ENCODE results near the gene ZZZ3. TPM values are rescaled to one million over a fixed set of nuclear protein-coding genes. Genes with fewer than 3 reads are reported as not detected.
"Not testable (repeated sequence)": the region's sequence is repeated elsewhere in the genome, so short reads cannot be mapped to it uniquely, and the experiment has no call there.

ZZZ3 gene
- 10 to 100 TPM; 49.4 to 73.7 (median 65.4) TPM for polyA plus RNA-seq (ENCODE audit: insufficient read length in 4 of 4)

DNA sequence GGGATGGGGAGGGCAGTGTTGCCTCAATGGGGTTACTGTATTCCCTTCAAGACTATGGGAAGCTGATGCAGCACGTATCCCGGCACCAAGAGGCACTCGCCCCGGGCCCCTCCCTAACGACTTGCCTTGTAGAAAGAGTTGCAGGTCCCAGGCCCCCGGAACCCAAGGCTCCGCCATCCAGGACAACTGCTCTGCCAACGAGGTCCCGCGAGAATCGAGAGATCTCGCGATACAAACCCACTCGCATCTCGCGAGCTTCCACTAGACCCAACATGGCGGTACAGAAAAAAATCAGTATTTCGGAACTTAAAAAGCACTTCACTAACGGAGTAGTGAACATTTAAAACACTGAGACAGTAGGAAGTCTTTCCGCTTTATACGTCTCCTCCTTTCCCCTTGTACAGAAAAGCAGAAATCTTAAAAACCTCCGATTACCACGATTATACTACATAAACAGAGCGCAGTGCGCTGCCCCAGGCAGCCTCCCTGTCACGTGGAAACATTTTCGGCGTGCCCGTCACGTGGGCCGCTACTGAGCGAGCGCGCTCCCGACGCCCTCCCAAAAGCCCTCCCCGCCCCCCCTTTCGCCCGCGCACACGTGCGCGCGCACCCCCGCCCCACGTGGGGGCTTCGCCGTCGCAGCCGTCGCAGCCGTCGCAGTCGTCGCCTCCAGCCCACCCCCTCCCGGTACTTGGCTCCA, at the start of gene ZZZ3:
TSS of gene ZZZ3 (minus strand) at position 199 of the 700 bp plus-strand sequence. CDS start 49,304 bp downstream, outside the sequence.
- peak; percentile 93 to 98 (median 95) for DNase-seq (ENCODE audit: low read depth in 4 of 4, low spot score in 3 of 4)

DNA sequence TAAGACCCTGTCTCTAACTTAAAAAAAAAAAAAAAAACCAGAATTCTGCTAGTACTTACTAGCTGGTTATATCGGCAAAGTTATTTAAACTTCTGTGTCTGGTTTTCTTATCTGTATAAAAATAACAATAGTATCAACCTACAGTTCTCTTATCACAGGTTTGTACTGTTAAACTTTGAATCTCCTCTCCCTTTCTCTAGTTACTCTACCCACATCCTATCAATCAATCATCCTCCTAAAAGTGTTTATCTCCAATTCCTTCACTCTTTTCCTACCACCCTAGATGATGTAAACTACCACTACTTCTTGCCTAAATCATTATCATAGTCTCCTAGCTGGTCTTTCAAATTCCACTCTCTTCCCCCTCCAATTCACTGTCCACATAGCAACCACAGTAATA, 49.6 kb upstream of the ZZZ3 start:
- DNase-seq (ENCODE audit: low read depth in 4 of 4, low spot score in 3 of 4) = no peak

DNA sequence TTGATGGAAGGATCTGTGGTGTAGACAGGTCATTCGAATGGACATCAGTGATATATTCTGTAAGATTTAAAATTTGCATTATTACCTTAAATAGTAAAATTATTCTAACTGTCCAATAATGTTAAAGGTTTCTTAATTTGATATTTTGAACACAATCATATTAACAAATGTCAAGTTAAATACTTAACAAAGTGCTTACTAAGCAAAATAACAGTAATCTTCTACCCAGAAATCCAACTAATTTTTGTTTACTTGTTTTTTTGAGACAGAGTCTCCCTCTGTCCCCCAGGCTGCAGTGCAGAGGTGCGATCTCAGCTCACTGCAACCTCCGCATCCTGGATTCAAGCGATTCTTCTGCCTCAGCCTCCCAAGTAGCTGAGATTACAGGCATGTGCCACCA, 43.2 kb upstream of the ZZZ3 start:
- no peak for DNase-seq (ENCODE audit: low read depth in 4 of 4, low spot score in 3 of 4)

DNA sequence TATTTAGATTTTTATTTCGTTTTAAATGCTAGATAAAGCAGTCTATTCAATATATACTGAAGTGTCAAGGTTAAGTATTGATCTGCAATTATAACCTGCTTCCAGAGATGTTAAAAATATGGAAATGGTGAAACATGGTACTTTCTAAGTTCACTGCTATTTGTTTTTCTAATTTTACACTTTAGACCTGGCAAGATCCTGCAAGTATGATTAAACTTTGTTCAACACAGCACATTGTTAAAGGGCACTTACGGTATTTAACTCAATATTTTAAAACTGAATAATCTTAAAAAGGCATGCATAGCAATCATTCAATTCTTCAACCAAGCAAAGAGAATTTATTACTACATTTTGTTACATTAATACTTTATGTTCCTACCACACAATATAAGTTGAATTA, 35.7 kb upstream of the ZZZ3 start:
- DNase-seq (ENCODE audit: low read depth in 4 of 4, low spot score in 3 of 4) = no peak

DNA sequence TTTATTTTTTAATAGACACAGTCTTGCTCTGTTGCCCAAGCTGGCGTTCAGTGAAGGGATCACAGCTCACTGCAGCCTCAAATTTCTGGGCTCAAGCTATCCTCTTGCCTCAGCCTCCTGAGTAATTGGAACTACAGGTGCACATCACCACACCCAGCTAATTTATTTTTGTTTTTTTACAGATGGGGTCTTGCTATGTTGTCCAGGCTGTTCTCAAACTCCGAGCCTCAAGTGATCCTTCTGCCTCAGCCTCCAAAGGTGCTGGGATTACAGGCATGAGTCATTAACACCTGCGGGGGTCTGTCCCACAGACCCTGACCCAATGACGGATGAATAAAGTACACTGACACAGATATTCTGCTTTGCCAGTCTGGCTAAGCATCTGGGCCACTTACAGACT, 33.6 kb upstream of the ZZZ3 start:
- DNase-seq (ENCODE audit: low read depth in 4 of 4, low spot score in 3 of 4) = no peak

DNA sequence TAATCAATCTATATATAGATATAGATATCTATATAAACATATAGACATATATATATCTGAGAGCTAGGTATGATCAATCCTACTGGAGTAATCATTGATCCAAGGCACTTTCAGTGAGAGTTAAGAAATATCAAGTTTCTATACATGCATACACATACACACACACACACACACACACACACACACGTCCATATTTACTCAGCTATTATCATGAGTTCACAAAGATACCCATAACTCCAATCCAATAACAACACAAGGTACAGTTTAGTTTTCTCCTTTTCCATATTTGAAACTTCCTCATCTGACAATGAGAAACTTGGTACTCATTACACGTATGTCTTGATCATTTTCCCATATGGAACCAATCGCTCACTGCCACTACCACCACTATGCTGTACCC, 27.3 kb upstream of the ZZZ3 start:
- DNase-seq (ENCODE audit: low read depth in 4 of 4, low spot score in 3 of 4) = no peak

DNA sequence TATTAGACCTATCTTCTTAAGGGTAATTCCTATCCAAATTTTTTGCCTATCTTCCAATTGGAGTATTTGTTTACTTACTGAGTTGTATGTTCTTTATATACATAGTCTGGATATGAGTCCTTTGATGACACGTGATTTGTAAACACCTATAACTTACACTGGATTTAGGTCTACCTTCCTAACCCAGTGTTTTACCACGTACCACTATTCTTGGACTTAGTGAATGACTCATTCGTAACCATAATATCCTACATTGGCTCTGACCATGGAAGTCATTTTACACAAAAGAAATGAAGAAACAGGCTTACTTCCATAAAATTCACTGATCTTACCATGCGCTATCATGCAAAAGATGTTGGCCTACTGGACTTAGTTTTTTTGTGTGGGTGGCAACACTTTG, 23.9 kb upstream of the ZZZ3 start:
- no peak for DNase-seq (ENCODE audit: low read depth in 4 of 4, low spot score in 3 of 4)

DNA sequence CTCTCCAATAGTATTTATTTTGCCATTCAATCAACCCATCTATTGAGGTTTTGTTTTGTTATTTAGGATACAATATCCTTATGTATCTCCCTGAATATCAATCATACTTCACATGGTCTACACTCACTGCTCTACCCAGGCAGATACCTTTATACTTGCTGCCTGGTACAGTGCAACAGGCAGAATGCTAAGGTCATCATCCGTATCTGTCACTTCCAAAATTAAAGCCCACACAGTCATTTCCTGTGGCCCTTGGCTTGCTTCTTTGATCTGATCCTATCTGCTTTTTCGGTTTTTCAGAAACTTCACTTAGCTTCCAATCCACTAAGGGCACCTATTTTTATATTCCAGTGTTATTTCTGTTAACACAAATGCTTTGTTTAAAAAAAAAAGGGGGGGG, 22.3 kb upstream of the ZZZ3 start:
- DNase-seq (ENCODE audit: low read depth in 4 of 4, low spot score in 3 of 4) = no peak

DNA sequence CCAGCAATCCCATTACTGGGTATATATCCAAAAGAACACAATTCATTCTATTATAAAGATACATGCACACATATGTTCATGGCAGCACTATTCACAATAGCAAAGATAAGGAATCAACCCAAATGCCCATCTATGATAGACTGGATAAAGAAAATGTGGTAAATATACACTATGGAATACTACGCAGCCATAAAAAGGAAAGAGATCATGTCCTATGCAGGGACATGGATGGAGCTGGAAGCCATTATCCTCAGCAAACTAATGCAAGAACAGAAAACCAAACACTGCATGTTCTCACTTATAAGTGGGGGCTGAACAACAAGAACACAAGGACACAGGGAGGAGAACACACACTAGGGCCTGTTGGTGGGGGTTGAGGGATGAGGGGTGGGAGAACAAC, 17.2 kb upstream of the ZZZ3 start:
- not testable (repeated sequence) for DNase-seq (ENCODE audit: low read depth in 4 of 4, low spot score in 3 of 4)

DNA sequence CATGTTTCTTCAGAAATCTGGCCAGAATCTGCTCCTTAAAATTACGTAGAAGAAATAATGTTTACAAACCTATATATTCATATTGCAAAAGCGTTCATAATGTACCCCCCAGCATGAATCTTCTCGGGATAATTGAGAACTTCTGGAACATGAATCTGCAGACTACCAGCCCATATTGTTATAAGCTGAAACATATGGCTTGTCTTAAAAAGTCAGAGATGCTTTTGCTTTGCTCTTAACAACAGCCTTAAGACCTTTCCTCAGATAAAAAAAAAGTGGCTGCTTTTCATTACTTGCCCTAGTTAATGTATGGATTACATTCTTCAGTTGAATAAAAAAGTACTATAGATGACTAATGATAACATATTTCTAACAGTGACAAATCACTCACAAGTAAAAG, 15.0 kb upstream of the ZZZ3 start:
- no peak for DNase-seq (ENCODE audit: low read depth in 4 of 4, low spot score in 3 of 4)

DNA sequence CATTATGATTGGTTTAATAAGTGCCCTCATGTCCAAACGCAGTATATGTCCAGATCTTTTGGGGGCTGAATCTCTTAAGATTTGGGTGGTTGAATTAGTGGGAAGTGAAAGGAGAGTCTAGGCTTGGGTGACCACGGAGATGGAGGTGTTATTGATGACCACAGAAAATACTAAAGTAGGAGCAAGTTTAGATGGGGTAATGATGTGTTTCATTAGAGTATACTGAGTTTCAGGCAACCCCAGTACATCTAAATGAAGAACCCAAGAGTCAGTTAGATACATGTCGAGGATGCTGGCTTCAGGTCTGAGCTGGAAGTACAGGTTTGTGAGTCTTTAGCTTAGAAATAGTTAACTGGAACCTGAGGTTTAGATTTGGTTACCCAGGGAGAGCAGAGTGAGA, 6.5 kb upstream of the ZZZ3 start:
- DNase-seq (ENCODE audit: low read depth in 4 of 4, low spot score in 3 of 4) = no peak

DNA sequence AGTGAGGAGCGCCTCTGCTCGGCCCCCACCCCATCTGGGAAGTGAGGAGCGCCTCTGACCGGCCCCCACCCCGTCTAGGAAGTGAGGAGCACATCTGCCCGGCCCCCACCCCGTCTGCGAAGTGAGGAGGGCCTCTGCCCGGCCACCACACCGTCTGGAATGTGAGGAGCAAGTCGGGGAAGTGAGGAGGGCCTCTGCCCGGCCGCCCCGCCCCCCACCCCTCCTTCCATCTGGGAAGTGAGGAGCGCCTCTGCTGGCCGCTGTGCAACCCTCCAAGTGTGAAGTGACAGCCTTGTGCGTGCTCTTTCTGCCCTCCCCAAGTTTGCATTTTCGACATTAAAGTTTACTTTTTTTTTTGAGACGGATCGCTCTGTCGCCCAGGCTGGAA, 5.1 kb upstream of the ZZZ3 start:
- DNase-seq (ENCODE audit: low read depth in 4 of 4, low spot score in 3 of 4) = peak in 1 of 4 donors; percentile 30

DNA sequence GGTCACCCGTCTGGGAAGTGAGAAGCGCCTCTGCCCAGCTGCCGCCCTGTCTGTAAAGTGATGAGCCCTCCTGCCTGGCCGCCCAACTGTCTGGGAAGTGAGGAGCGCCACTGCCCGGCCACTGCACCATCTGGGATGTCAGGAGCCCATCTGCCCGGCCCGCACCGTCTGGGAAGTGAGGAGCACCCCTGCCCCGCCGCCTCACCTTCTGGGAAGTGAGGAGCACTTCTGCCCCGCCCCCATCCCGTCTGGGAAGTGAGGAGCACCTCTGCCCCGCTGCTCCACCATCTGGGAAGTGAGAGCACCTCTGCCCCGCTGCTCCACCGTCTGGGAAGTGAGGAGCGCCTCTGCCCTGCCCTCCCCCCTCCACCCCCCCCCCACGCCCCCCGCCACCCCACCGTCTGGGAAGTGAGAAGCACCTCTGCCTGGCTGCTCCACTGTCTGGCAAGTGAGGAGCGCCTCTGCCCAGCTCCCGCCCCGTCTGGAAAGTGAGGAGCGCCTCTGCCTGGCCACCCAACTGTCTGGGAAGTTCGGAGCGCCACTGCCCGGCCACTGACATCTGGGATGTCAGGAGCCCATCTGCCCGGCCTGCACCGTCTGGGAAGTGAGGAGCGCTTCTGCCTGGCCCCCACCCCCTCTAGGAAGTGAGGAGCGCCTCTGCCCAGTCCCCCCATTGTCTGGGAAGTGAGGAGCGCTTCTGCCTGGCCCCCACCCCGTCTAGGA, 4.5 kb upstream of the ZZZ3 start:
- DNase-seq (ENCODE audit: low read depth in 4 of 4, low spot score in 3 of 4) = no peak

DNA sequence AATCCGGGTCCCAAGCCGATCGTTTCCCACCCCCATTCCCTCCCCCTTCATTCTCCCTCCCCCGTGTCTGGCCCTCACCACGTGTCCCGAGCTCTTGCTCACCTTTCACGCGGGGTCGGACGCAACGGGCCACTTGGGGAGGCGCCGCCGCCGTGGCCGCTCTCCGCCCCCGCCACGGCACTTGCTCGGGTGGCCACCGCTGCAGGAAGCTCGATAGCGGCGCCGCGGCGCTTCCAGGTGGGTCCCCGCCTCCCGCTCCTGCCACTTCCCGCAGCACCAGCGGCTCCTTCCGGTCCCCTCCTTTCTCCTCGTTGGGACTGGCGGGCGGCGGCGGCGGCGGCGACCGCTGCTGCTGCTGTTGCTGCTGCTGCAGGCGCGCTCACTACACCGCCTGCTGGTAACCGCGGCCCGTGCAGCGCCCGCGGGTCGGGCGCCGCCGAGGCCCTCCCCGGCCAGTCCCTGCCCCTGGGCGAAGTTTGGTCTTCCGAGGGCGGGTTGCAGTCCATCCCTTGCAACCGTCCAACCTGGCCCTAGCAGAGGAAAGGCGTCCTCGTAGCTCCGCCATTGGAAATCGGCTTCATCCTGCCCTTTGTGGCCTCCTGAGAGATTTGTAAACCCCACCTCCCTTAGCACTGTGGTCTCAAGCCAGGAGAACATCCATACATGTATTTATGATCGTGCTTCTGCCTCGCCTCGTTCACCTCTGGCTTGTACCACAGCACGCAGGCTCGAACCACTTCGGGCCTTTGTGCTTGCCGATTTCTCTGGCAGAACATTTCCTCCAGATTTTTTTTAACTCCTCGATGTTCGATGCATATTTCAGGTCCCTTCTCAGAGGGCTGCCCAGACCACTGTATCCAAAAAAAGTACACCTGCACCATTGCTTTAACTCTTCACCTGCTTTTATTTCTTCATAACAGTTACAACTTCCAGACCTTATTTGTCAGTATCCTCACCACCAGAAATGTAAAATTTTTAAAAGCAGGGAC, 996 bp upstream of the ZZZ3 start:
- DNase-seq (ENCODE audit: low read depth in 4 of 4, low spot score in 3 of 4) = peak; percentile 65 to 76 (median 75)

DNA sequence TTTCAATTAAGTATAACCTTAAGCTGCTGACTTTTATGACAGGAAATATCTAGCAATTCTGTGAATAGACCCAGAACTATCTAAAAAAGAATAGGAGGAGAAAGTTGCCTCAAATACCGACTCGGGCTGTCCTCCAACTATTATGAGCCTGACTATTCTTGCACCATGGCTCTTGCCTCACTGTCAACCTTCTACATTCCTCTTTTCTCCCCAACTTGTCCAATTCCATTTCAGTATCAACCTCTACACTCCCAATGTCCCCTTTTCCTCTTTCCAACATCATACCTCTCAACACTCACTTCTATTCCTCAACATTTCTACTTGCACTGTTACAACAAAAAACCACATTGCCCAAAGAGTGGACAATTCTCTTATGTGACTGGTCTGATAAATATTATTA, 2.3 kb downstream of the ZZZ3 start:
- no peak for DNase-seq (ENCODE audit: low read depth in 4 of 4, low spot score in 3 of 4)

DNA sequence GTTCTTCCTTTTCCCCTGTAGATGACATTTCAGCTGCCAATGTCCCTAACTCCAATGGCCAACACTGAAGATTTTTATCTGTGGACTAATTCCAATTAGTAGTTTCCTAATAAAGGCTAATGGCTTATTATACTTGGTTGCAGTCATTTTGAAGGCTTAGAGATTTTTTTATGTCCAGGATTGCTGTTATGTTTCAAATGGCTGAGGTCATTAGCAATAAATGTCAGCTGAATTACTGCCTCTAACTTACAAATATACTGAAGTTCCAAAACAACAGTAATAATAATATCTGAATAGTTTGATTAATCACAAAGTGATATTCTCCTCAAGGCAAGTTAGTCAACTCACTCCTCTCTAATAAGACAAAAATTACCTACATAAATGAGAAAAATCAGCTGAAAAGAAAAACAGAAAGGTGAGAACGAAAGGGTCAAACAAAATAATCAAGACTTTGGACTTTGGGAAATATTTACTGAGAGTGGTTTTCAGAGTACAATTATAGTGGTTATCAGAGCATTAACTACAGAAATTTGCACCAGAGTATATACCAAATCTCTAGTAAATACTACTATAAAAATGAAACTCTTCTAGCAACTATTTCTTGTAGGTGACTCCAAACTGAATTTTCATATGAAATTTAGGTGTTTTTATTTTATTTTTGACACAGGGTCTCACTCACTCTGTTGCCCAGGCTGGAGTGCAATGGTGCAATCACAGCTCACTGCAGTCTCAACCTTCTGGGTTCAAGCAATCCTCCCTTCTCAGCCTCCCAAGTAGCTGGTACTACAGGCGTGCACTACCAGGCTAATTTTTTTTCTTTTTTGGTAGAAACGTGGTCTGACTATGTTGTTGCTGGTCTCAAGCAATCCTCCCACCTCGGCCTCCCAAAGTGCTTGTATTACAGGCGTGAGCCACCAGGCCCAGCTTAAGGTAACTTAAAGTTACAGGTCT, 3.5 kb downstream of the ZZZ3 start:
- no peak for DNase-seq (ENCODE audit: low read depth in 4 of 4, low spot score in 3 of 4)

DNA sequence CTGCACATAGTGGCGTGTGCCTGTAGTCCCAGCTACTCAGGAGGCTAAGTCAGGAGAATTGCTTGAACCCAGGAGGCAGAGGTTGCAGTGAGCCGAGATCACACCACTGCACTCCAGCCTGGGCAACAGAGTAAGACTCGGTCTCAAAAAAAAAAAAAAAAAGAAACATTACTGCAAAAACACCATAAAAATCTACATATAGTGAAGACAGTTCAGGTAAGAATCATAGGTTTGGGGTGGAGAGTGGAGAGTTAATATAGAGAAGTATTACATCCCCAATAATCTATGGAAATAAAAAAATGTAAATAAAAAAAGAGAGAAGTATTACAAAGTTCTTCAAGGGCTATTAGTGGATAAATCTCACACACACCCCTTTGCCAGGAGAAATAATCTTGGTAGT, 7.7 kb downstream of the ZZZ3 start:
- DNase-seq (ENCODE audit: low read depth in 4 of 4, low spot score in 3 of 4) = not testable (repeated sequence)

DNA sequence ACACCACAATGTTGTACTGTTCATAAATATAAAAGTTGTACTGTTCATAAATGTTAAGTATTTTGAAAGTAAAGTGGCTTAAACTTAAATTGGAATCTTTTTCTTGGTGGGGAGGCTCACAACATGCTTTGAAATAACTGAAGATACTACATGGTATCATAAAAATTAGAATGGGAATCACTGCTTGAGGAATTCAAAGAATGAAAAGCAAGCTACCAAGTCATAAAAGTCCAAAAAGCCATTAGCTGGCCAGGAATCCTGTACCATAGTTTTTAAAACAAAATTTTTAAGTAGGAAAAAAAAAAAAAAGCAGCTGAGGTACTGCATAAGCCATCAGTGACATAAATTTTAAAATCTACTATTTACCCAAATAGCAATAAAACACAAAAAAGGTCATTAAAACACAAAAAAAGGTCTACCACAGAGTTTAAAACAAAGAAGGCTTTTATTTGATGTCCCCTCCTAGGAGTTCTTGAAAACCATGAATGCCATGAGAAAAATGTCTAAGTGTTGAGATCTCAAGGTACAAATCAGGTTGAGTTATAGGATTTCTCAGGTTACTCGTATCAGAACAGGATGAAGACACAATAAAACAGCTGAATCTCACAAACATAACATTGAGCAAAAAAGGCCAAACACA, 8.6 kb downstream of the ZZZ3 start:
- DNase-seq (ENCODE audit: low read depth in 4 of 4, low spot score in 3 of 4) = no peak

DNA sequence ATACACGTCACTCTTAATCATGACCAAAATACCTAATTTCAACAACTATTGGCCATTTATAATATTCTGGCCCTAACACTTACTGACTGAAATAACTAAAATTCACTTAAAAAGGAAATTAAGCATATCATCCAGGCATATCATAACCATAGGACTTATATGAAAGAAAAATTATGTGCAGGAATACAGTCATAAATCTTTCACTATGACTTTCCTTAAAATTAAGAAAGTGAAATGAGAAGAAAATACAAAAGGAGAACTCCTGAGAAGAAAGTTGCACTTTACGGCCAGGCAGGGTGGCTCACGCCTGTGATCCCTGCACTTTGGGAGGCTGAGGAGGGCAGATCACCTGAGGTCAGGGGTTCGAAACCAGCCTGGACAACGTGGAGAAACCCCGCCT, 9.4 kb downstream of the ZZZ3 start:
- no peak for DNase-seq (ENCODE audit: low read depth in 4 of 4, low spot score in 3 of 4)

DNA sequence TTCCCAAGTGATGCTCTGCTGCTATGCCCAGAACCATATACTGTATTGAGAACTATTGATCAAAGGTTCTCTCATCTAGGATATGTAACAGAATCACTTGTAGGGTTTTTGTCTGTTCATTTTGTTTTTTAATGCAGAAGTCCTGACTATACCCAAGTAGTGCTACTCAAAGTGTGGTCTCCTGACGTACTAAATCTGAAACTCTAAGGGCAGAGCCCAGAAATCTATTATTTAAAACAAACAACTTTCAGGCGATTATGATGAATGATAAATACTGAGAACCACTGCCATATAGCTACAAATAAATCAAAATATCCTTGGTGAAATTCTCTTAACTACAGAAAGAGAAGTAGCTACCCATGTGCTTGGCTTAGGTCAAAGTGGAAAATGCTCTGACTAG, 10.1 kb downstream of the ZZZ3 start:
- DNase-seq (ENCODE audit: low read depth in 4 of 4, low spot score in 3 of 4) = no peak

Data from left renal pelvis (tissue), 4 donors.